ENCODE results near the gene SF3B2.
A peak's percentile ranks its signal among the peaks of the same experiment; 100 is the strongest.
"Not testable (repeated sequence)": the region's sequence is repeated elsewhere in the genome, so short reads cannot be mapped to it uniquely, and the experiment has no call there.

The SF3B2 gene, protein sequence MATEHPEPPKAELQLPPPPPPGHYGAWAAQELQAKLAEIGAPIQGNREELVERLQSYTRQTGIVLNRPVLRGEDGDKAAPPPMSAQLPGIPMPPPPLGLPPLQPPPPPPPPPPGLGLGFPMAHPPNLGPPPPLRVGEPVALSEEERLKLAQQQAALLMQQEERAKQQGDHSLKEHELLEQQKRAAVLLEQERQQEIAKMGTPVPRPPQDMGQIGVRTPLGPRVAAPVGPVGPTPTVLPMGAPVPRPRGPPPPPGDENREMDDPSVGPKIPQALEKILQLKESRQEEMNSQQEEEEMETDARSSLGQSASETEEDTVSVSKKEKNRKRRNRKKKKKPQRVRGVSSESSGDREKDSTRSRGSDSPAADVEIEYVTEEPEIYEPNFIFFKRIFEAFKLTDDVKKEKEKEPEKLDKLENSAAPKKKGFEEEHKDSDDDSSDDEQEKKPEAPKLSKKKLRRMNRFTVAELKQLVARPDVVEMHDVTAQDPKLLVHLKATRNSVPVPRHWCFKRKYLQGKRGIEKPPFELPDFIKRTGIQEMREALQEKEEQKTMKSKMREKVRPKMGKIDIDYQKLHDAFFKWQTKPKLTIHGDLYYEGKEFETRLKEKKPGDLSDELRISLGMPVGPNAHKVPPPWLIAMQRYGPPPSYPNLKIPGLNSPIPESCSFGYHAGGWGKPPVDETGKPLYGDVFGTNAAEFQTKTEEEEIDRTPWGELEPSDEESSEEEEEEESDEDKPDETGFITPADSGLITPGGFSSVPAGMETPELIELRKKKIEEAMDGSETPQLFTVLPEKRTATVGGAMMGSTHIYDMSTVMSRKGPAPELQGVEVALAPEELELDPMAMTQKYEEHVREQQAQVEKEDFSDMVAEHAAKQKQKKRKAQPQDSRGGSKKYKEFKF

DNA sequence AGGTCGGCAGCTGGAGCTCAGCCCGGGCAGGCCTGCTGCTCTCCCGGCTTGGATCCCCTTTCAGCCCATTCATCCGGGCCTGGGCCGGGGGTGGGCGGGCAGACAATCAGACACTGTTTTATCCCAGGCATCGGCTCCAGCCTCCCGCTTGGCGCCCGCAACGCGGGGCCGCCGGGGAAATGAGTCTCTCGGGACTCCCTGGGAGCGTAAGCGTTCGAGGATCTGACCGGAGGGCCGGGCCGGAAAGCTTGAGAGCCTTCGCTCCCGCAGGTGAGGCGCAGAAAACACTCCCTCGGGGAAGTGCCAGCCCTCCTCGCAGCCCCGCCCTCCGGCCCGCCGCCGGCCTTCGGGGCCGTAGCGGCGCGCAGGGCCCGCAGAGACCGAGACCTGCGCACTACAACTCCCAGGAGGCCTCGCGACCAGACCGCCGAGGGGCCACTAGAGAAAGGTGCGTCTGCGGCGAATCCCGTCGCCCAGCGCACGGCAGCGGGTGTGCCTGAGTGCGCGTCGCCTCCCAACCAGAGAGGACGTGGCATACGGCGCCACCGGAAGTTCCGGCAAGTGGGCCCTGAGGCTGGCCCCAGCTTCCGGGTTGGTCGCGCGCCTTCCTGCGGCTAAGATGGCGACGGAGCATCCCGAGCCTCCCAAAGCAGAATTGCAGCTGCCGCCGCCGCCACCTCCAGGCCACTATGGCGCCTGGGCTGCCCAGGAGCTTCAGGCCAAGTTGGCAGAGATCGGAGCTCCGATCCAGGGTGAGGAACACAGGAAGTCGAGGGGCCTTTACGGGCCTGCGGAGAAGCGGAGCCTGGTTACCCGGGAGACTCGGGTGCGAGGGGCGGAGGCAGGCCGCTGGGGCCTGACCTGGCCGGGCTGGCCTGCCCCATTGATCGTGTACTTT lies at the start of gene SF3B2:
SF3B2 (plus strand) TSS at position 599 of the 898 bp plus-strand sequence; CDS start at position 620, 21 bp downstream.
- DNase-seq = peak; percentile 97

DNA sequence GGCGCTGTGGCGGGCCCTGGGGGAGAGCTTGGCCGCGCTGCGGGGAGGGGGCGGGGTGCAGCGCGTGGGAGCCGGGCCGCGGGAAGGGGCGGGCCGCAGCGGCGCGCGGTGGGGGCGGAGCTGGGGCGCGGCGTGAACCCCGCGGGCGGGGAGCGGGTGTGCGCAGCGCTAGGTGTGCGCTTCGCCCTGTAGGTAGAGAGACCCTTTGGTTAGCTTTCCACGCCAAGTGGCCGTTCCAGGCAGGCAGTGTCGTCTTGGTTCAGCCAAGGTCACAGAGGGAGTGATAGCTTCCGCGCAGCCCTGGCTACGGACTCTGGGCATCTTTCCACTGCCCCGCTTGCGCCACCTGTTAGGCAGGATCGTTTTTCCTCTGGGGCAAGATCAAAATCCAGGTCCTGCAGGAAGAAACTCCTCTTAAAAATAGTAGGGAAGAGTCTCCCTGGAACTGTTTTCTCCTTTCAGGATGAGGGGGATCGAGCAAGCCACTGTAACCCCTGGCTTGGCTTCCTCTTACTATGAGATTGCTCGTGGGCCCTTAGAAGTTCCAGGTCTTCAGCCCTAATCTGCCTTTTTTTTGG lies 49.4 kb upstream of the SF3B2 start:
- no peak for DNase-seq

DNA sequence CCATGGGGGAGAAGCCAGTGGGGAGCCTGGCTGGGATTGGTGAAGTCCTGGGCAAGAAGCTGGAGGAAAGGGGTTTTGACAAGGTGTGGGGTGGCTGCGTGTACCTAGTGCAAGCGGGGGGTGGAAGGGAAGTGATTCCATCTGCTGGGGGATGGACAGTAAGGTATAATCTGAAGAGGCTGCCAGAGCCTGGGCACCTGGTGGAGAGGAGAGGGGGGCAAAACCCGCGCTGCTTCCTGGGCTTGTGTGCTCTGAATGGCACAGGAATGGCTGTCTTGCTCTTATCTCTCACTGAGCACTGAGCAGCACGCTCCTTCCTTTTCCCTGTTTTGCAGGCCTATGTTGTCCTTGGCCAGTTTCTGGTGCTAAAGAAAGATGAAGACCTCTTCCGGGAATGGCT lies 48.9 kb upstream of the SF3B2 start:
- DNase-seq = no peak

DNA sequence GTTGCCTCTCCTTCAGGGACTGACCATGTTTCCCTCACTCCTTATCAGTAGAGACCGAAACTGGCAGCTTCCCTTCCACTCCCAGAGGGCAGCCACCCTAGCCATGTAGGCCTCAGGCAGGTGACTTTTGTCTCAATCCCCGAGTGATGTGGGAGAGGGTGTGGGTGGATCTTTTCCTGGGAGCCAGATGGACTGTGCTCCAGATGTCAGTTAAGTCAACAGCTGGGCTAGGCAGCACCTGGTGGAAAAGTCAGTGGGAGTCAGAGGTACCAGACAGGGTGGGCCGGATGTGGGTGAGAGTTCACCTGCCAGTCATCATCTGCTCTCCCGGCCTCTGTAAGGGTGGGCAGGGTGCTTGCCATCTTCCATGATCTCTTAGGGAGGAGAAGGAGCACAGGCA lies 48.0 kb upstream of the SF3B2 start:
- DNase-seq = no peak

DNA sequence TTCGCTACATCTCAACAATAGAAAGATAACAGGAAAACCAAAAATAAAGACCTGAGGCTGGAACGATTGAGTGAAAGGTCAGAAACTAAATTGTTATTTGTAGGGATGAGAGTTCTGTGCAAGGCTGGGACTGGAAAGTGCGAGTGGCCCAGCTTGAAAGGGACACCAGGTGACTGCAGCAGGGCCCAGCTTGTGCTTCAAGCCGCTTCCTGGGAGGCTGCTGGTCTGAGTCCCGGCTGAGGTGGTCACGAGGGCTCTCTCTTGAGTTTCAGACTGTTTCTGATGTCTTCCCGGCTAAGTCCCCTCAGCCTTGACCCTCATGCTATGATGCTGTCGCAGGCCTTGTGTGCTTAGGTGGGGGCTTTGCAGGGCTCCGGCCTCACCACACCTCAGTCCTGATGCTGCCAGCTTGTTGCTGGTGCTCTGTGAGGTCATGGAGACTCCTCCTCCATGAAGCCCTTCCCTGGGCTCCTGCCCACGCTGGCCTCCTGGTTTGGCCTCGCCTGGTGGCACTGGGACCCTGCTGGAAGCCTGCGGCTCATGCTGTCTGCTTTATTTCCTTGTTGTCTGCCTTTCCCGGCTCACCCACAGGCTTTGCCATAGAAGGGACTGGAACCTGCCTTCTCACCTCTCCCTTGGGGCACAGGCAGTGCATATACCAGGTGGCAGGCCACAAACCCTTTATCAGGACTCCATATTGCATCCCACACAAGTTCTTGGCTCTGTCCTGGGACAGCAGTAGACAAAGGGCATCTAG lies 45.9 kb upstream of the SF3B2 start:
- no peak for DNase-seq

DNA sequence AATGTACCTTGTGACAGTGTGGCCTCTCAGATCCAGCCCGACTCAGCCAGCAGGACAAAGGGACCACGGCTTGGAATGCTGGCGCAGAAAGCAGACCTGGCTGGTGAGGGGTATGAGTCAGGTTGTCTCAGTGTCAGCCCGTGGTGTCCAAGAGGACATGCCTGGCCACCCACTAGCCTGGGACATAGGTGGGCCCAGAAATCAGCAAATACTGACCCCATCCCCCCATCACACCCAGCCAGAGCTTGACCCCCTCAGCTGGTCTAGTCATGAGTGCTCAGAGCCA lies 45.3 kb upstream of the SF3B2 start:
- DNase-seq = no peak

DNA sequence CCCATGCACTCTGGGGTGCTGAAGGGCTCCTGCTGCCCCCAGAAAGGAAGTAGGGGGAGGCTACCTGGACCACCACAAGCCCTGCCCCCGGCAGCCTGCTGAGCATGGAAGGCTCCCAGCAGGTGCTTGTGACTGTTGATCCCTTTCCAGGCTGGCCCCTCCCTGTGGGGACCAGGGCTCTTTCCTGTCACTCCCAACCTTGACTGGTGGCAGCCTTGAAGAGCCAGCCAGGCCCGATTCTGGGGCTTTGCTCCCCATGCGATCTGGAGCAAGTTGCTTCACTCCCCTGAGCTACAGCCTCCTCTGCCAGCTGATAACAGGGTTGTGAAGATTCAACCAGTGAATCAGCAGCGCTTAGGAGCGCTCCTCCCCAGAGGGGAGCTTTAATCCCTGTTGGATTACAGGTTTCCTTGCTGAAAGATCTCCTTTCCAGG lies 44.9 kb upstream of the SF3B2 start:
- no peak for DNase-seq

DNA sequence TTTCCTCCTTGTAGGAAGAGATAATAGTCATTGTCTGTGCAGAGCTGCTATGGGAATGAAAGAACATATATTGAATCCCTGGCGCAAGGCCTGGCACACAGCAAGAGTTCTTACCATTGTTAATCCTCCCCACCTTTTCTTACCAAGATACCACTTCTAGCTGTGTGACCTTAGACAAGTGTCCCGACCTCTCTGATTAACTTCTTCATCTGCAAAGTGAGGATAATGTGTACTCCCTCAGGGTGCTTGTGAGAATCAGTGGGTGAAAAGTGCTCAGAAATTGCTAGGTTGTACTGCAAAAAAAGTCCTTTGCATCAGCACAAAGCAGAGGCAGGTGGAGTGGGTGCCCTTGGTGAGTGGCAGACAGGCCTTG lies 44.1 kb upstream of the SF3B2 start:
- DNase-seq = no peak

DNA sequence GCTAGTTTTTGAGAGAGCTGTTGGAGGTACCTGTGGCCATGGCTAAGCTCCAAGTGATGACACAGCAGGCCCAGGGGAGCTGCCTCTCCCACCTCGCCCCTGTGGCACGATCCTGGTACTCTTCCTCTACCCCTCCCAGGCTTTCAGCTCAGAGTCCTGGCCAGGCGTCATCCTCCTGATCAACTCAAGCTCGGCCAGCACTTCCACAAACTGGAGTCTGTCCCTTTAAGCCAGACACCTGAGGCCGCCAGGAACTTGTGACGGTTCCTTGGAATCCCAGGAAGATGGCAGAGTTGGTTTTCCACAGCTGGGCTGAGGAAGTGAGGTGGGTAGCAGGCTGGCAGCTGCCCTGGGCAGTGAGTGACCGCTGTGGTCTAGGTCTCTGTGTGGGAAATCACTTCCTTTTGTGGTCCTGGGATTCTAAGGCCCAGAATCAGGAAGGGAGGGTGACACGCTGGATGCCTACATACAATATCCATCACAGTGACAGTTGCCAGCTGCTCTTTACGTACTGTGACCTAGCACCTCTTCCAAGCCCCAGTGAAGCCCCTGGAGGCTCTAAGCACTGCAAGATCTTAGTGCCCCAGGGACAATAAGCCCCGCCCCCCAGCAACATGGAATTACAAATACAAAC lies 43.6 kb upstream of the SF3B2 start:
- no peak for DNase-seq

DNA sequence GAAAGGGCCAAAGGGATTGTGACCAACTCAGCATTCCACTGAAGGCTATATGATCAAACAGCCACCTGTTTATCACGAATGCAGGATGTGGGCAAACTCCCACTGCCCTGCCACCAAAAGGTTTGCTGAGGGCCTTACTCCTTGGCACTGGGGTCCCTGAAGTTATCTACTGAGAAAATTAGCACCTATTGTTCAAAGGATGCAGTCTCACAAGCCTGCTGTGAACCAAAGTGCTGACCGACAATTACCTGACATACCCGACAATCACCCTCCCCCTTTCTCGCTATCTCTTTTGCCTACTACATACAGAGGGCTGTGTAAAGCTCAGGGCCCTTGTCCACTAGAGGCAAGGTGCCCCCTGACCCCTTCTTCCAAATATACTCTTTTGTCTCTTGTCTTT lies 42.1 kb upstream of the SF3B2 start:
- DNase-seq = not testable (repeated sequence)

DNA sequence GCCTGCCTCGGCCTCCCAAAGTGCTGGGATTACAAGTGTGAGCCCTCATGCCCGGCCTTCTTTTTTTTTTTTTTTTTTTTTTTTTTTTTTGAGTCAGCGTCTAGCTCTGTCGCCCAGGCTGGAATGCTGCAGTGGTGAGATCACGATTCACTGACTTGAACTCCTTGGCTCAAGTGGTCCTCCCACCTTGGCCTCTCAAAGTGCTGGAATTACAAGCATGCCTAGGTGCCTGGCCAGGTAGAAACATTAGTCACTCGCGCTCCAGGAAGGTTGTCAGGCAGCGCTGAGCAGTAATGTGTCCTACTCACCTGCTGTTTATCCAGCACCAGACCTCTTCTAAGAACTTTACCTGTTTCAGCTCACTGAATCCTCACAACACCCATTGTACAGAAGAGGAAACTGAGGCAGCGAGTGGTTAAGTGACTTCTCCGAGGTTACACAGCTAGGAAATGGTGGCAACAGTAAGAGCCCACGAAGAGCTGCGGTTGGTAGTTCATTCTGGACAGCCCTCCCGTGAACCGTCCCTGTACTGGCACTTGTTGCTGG lies 40.9 kb upstream of the SF3B2 start:
- DNase-seq = no peak

DNA sequence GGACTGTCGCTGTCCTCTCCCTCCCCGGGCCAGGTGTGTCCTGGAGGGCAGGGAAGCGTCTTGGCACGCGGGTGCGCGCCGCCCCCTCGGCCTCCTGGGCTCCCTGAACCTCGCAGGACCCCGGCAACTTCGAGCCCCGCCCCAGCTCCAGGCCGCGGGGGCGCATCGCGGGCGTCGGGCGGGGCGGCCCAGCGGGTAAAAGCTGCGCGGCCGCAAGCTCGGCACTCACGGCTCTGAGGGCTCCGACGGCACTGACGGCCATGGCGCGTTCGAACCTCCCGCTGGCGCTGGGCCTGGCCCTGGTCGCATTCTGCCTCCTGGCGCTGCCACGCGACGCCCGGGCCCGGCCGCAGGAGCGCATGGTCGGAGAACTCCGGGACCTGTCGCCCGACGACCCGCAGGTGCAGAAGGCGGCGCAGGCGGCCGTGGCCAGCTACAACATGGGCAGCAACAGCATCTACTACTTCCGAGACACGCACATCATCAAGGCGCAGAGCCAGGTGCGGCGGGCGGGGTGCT lies 40.3 kb upstream of the SF3B2 start, which contains the start of gene CST6:
CST6 (plus strand) TSS at position 224 of the 519 bp plus-strand sequence; CDS start at position 261, 37 bp downstream.
- no peak for DNase-seq

DNA sequence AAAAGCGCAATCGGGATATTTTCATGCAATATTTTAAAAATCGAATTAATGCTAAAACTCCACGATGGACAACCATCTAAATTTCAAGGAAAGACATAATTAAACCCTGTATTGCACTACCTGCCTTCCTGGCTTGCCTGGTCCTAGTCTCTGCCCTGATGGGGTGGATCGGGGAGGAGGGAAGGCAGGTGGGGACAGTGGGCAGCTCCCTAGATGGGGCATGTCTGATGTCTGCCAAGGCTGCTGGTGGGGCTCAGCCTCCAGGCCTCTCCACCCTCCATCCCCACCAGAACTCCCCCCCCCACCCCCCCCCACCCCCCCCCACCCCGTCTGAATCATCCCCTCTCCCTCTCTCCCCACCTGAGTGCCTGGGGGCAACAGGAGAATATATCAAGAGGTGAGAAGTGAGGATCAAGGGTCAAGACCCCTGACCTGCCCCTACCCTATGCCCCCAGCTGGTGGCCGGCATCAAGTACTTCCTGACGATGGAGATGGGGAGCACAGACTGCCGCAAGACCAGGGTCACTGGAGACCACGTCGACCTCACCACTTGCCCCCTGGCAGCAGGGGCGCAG lies 39.7 kb upstream of the SF3B2 start:
- no peak for DNase-seq

DNA sequence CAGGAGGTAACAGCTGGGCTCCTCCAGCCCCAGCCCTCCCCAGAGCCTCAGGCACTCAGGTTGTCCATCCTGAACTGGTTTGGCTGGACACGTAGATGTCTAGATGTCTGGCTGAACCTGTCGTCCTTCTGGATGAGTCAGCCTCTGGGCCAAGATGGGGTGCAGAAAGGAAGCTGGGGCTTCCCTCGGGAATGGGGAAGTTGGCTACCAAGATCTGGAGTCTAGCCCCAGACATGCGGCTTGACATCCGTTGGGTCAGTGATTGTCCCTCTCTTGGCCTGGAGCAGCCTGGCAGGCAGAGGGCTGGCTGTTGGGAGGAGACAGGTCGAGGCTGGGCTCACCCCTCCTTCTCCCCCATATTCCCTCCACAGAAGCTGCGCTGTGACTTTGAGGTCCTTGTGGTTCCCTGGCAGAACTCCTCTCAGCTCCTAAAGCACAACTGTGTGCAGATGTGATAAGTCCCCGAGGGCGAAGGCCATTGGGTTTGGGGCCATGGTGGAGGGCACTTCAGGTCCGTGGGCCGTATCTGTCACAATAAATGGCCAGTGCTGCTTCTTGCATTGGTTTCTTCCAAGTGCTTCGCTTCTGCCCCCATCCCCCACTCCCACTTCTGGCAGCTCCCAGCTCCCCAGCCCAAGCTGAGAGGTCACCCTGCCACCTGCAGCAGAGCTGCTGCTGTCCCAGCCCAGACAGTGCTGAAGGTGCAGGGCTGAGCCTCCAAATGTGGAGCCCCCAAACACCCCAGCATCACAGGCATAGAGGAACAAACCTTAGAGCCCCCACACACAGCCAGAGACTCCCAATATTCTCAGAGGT lies 39.0 kb upstream of the SF3B2 start:
- no peak for DNase-seq

DNA sequence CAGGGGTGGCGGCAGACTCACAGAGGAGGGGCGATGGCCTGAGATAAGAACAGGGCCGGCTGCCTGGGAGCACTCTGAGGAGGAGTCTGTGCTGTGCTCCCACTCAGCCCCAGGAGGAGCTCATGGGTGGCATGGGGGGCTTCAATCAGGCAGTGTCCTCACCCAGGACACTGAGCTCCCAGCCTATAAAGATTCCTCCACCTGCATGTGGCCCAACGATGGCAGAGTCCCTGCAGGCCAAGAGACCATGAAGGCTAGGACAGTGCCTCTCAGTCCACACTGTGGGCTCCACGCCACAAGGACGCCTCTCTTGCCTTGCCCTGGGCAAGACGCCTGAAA lies 38.4 kb upstream of the SF3B2 start:
- DNase-seq = no peak

DNA sequence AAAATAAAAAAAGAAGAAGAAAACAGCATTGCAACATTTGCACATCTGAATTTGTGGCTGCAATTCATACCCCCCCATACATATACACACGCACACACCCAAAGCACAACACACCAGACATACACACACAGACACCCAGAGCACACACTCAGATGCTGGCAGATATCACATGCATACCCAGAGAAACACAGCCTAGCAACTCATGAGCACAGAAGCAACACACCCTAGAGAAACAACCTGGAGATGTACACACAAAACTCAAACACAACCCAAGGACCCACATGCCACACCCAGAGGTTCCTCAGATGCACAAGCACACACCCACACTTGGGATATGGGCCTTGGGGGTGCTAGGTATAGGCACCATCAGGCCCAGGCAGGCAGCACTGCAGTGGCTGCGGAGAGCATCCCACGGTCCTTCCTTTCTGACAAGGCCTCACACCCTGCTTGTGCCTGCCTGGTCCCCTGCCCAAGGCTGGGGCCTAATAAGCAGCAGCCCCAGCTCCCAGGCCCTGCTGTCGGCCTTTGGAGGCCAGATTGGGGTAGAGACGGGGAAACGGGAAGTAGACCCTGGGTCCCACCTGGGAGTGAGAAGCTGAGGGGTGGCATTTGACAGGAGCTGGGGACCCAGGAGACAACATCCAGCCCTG lies 37.2 kb upstream of the SF3B2 start:
- DNase-seq = no peak

DNA sequence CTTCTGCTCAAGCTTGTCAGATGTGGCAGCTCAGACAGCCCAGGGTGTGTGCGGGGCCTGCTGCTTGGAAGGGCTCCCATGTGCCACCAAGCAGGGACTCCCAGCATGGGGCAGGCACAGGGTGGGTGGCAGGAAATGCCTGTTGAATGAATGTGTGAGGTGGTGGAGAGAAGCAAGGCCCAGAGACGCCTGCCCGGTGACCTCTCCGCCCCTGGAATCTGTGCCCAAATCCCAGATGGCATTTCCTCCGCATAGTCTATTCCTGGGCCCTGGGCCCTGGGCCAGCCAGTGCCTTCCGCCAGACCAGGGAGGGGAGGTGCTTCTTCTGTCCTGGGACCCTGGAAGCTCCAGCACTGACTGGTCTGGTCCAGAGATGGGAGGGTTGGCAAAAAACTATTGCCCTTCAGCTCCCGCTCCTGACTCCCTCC lies 36.7 kb upstream of the SF3B2 start:
- DNase-seq = no peak

DNA sequence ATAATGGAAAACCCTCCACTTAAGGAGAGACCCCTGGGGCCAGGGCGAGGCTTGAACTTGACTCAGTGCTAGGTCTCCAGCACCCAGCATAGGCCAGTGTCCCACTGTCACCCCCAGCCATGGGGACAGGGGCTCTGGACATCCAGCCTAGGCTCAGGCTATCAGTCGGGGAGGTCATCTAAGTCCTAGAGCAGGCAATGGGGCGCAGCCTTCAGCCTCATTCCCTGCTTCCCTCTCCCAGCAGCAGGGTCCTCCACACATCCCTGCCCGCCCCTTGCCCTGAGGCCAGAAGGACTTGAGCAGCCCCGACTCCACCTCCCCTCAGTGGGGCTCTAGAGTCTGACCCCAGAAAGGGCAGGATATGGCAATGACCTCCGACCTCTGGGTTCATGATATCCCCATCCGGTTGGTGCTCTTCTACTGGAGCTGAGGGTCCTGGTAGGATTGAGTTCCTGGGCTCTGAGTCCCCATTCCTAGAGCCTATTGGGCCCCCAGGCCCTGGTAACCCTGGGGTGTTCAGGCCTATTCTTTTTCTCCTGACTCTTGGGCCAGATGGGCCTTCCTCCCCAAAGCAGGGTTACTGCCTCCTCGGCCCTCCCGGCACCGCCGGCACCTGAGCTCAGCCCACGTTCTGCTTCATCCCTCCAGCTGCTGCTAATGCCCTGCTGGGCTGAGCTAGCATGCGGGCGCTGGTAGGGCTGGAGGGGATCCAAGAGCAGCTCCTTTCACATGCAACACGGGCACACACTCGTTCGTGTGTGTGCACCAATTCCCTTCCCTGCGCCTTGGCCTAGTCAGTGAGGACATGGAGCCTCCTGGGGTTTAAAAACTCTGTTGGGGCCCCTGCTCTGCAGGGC lies 36.0 kb upstream of the SF3B2 start:
- DNase-seq = no peak

Data from NCI-H1417 treated with DMSO at 0.1 percent for 48 hours (cell line).